ENCODE results near the gene AQP2.

Gene AQP2

GRCh38 chr12:49955899-49956662, 5.5 kb downstream of the AQP2 start:
- no peak for DNase-seq (ENCODE audit: low read depth)

DNA sequence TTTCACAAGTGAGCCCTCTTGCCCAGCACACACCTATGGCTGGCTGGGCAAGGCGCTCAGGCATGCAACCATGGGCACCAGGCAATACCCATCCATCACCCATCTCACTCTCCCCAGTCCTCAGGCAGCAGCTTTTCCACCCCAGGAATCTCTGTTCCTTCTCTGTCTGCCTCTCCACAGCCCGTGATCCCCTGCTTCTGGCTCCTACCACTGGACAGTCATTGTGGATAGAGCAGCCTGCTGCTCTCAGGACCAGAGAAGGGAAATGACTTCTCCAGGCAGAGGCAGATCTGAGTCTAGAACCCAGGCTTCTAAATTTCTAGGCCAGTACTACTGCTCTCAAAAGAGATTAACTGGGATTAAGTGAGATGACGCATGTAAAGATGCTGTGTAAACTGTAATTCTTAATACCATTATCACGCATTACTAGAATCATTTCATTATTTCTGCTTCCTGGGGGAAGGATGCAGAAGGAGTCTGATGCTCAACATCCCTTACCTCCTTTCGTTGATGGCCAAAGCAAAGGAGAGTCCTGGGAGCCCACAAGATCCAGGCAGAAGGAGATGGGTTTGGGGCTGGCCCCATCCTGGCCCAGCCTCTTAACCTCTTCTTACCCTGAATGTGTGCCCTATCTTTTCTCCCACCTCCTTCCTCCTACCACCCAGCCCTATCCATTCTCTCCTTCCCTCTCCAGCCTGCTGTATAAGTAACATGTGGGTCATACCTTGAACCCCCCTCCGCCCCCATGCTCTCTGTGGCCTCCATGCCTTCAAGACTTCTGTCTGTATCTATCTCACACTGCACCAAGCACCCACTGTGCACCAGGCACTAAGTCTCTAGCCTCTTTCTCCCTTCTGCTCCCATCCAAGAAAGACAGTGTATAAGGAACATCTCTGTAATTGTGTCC, 6.4 kb downstream of the AQP2 start:
- no peak for DNase-seq (ENCODE audit: low read depth)

GRCh38 chr12:49957570-49957967, 7.0 kb downstream of the AQP2 start:
- no peak for DNase-seq (ENCODE audit: low read depth)

- no peak for DNase-seq (ENCODE audit: low read depth)
Measured at GRCh38 chr12:49959685-49960473, 9.3 kb downstream of the AQP2 start.

GRCh38 chr12:49960474-49961110, 10.1 kb downstream of the AQP2 start:
- no peak for DNase-seq (ENCODE audit: low read depth)

- no peak for DNase-seq (ENCODE audit: low read depth)
Measured at GRCh38 chr12:49961111-49961922, 10.8 kb downstream of the AQP2 start, which contains the start of gene AQP5. Gene AQP5, plus strand, starts transcription at chr12:49961872. Its CDS starts 146 bp downstream, at chr12:49962018.

DNA sequence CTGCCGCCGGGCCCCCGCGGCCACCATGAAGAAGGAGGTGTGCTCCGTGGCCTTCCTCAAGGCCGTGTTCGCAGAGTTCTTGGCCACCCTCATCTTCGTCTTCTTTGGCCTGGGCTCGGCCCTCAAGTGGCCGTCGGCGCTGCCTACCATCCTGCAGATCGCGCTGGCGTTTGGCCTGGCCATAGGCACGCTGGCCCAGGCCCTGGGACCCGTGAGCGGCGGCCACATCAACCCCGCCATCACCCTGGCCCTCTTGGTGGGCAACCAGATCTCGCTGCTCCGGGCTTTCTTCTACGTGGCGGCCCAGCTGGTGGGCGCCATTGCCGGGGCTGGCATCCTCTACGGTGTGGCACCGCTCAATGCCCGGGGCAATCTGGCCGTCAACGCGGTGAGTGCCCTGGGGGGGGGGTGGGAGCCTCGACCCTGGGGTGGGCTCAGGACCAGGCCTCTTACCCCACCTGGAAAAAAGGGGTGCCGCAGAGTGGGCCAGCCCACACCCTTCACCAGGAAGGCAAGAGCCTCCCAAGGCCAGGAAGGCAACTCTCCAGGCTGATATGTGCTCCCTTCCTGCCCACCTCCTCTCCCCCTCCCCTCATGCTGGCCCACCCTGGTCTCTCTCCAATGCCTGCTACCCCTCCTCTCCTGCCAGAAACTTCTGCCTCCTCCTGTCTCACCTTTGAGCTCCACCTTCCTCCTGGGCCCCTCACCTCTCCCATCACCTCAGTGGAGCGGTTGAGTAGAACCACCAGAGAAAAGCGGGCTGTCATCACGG, 11.6 kb downstream of the AQP2 start:
- DNase-seq (ENCODE audit: low read depth): no peak

GRCh38 chr12:49962861-49963765, 12.6 kb downstream of the AQP2 start:
- DNase-seq (ENCODE audit: low read depth): no peak

DNA sequence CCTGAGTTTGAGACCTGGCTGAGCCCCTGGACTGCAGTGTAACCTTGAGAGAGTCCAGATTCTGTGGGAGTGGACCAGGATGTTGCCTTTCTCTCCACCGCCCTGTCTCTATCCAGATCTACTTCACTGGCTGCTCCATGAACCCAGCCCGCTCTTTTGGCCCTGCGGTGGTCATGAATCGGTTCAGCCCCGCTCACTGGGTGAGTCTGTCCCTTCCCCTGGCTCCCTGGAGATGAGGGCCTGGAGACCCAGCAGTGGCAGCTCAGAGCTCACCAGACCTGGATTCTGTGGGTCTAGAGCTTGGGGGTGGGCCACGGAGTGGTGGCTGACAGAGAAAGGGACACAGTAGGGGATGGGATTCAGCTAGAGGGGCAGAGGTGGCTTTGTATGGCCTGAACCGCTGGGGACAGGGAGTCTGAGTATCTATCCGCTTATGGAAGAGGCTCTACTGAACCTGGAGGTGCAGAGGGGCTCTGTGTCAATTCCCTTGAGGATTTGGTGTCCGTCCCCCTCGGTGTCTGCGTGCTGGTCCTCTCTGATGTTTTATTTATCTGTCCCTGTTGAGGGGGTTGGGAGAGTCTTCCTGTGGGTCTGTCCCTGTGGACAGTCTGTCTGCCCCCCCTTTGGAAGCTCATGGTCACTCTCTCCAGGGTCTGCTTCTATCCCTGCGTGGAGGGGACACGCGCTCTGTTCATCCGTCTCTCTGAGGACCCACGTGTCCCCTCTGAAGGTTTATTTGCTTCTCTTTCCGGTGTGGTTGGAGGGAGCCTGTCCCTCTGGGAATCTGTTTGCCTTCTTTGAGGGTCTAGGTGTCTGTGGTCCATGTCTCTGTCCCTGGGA, 13.7 kb downstream of the AQP2 start:
- no peak for DNase-seq (ENCODE audit: low read depth)

- no peak for DNase-seq (ENCODE audit: low read depth)
Measured at GRCh38 chr12:49964849-49965624, 14.5 kb downstream of the AQP2 start.

GRCh38 chr12:49965836-49966235, 15.3 kb downstream of the AQP2 start:
- DNase-seq (ENCODE audit: low read depth): no peak

DNA sequence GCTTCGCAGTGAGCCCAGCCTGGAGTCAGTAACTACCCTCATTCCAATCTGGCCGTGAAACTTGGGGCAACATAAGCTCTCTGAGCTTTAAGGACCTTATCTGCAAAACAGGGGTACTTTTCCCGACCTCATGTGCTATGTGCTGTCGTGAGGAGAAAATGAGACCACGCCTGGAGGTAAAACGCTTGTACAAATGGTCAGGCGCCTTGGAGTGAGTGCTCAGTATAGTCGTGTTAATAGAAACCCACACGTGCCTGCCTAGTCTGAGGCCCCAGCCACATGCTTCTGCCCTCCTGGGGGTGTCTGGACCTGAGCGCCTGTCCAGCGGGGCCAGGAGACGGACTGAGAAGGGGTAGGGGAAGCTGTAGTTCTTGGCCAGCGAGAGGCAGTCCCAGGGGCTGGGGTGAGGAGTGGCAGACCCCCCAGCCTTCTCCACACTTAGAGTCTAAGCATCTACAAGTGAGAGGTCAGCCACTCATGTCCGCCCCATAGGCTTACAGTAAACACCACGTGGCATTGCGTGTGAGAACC, 16.0 kb downstream of the AQP2 start:
- no peak for DNase-seq (ENCODE audit: low read depth)

DNA sequence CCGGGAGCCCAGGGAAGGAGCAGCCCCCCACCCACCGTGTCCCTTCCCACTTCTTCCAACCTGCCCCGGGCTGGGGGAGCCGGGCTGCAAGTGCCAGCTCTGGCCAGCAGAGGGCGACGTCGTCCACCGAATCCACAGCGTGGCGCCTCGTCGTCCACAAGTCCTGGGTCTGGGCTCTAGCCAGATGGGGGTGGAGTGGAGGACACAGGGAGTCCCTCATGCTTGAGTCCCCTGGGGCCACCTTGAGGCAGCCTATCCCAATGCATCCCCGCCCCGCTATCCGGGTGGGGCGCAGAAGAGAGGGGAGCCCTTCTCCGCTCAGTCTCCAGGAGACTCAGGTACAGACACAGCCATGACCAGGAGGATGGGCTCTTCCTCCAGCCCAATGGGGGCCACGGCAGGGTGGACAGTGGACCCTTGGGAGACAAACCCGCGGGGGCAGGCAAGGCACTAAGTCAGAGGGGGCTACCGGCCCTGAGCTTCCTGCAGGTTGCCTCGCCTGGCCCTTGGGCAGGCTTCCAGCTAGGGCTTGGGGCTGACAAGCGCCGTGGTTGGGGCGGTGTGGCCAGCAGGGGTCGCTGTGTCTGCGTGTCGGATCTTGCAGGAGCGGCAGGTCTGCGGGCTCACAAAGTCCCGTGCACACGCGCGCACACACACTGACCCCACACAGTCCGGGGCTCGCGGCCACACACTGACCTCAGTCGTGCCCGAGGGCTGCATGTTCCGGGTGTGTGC, 16.7 kb downstream of the AQP2 start:
- DNase-seq (ENCODE audit: low read depth): peak; percentile 51

DNA sequence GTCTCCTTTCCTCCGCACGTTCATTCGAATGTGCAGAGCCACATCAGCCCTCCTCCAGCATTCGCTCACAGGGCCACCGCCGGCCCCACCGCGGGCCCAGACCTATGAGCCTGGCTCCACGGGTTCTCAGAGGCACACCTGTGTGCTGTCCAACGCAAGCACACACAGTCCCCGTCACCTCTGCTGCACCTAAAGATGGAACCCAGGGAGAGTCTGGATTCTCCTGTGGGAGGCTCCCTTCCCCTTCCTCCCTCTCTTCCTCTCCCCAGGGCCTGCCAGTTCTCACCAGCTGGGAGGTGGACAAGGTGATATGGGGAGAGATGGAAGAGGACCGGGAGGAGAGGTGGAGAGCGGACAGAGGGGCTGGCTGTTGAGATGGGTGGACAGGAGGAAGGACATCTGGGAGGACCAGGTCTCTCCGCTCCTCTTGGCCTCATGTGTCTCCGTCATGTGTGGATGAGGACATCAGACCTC, 17.3 kb downstream of the AQP2 start:
- no peak for DNase-seq (ENCODE audit: low read depth)

DNA sequence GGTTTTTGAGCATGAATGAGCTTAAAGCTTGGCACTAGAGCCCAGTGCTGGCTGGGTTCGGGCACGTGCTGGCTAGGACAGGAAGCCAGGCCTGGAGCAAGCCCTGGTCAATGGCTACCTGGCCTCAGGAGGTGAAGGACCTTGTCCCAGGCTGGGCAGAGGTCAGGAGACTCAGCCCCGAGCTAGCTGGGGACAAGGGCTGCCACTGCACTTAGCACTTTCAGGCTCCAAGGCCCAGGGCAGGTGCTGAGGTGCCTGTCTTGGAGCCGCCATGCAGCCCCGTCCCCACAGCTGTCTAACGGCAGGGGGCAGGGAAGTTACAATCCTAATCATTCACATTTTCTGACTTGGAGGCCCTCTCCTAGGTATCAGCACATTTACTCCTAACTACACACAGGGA, 17.9 kb downstream of the AQP2 start:
- no peak for DNase-seq (ENCODE audit: low read depth)

DNA sequence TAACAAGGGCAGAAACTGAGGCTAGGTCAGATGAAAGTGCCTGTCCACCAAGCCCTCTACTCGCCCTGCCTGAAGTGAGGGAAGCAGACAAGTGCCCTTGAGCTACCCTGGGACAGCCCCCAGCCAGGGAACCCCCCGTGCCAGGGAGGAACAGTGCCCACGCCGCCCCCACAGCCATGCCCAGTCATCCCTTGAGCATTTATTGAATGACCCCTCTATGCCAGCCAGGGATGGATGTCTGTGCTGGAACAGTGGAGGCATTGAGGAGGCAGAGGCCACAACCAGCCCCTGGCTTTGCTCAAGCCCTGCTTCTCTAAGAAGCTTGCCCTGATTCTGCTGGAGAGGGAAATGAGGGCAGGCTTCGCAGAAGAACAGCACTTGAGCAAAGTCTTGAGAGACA, 18.5 kb downstream of the AQP2 start:
- no peak for DNase-seq (ENCODE audit: low read depth)
